ENCODE measurements around the gene AADACL3. TPM values are rescaled to one million over a fixed set of nuclear protein-coding genes. Genes with fewer than 3 reads are reported as not detected.
"Not testable (repeated sequence)": the region's sequence is repeated elsewhere in the genome, so short reads cannot be mapped to it uniquely, and the experiment has no call there.

The AADACL3 gene
- total and polyA plus RNA-seq, 2 experiments from 2014 or later: 0.10 TPM; not detected in 1

DNA sequence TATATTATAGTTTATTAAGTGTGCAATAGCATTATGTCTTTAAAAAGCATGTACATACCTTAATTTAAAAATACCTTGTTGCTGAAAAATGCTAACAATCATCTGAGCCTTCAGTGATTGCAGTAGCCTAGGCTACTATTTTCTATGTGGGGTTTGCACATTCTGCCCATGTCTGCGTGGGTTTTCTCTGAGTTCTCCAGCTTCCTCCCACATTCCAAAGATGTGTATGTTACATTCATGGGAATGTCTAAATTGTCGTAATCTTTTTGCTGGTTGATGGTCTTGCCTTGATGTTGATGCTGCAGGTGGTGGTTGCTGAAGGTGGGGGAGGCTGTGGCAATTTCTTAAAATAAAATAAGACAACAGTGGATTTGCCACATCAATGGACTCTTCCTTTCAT lies 12.5 kb downstream of the AADACL3 start:
- H3K4me2 ChIP-seq: no peak overlapping the region
- H4K20me1 ChIP-seq (ENCODE audit: insufficient read depth, poor library complexity, severe bottlenecking): no peaks in the 10 kb centered on the region
- H2AFZ ChIP-seq: no peak overlapping the region
- H3K27me3 ChIP-seq: no peaks in the 10 kb centered on the region
- WGBS (ENCODE audit: low lambda C conversion rate, missing lambda C conversion rate): 83% methylated on average over 2 of the region's 2 CpGs
- H3K79me2 ChIP-seq: no peaks in the 10 kb centered on the region
- DNase-seq (ENCODE audit: low spot score): no peak
- no peaks in the 10 kb centered on the region for H3K36me3 ChIP-seq (replicated peaks; ENCODE audit: insufficient read depth, low read depth)
- H3K9me3 ChIP-seq (ENCODE audit: low read depth): no peaks in the 10 kb centered on the region
- H3K9me2 ChIP-seq (replicated peaks; ENCODE audit: insufficient read depth): no peaks in the 10 kb centered on the region
- TF ChIP-seq EZH2 (IDR thresholded peaks at IDR 0.05; ENCODE audit: borderline replicate concordance) (no peak), CTCF (IDR thresholded peaks at IDR 0.05; ENCODE audit: poor library complexity) (no peak), EZH2phosphoT487 (IDR thresholded peaks at IDR 0.05; ENCODE audit: low read depth, severe bottlenecking, unreplicated experiment) (no peak)
- H3K4me3 ChIP-seq: no peak overlapping the region
- H3K4me1 ChIP-seq (ENCODE audit: insufficient read depth): no peaks in the 10 kb centered on the region
- no peak overlapping the region for H3K27ac ChIP-seq

- Histone ChIP-seq H3K27me3 (no peaks in the 10 kb centered on the region), H3K4me1 (ENCODE audit: insufficient read depth) (no peaks in the 10 kb centered on the region), H4K20me1 (ENCODE audit: insufficient read depth, poor library complexity, severe bottlenecking) (no peaks in the 10 kb centered on the region), H2AFZ (no peak overlapping the region), H3K27ac (no peak overlapping the region), H3K79me2 (no peaks in the 10 kb centered on the region), H3K4me3 (no peak overlapping the region), H3K4me2 (no peak overlapping the region), H3K9me2 (replicated peaks; ENCODE audit: insufficient read depth) (no peaks in the 10 kb centered on the region), H3K36me3 (replicated peaks; ENCODE audit: insufficient read depth, low read depth) (no peaks in the 10 kb centered on the region), H3K9me3 (ENCODE audit: low read depth) (no peaks in the 10 kb centered on the region)
- WGBS (ENCODE audit: low lambda C conversion rate, missing lambda C conversion rate): 88% methylated on average over 1 of the region's 1 CpG
- TF ChIP-seq EZH2phosphoT487 (IDR thresholded peaks at IDR 0.05; ENCODE audit: low read depth, severe bottlenecking, unreplicated experiment) (no peak), EZH2 (IDR thresholded peaks at IDR 0.05; ENCODE audit: borderline replicate concordance) (no peak), CTCF (IDR thresholded peaks at IDR 0.05; ENCODE audit: poor library complexity) (no peak)
- DNase-seq (ENCODE audit: low spot score): no peak
These were observed 14.2 kb downstream of the AADACL3 start for GRCh38 chr1:12730156-12730555.

DNA sequence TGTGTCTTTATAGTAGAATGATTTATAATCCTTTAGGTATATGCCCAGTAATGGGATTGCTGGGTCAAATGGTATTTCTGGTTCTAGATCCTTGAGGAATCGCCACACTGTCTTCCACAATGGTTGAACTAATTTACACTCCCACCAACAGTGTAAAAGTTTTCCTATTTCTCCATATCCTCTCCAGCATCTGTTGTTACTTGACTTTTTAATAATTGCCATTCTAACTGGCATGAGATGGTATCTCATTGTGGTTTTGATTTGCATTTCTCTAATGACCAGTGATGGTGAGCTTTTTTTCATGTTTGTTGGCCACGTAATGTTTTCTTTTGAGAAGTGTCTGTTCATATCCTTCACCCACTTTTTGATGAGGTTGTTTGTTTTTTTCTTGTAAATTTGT lies 15.2 kb downstream of the AADACL3 start:
- not testable (repeated sequence) for DNase-seq (ENCODE audit: low spot score); H3K9me2 ChIP-seq (replicated peaks; ENCODE audit: insufficient read depth); H4K20me1 ChIP-seq (ENCODE audit: insufficient read depth, poor library complexity, severe bottlenecking); H3K4me2 ChIP-seq; H2AFZ ChIP-seq; H3K79me2 ChIP-seq; H3K36me3 ChIP-seq (replicated peaks; ENCODE audit: insufficient read depth, low read depth); H3K27me3 ChIP-seq; H3K9me3 ChIP-seq (ENCODE audit: low read depth); H3K27ac ChIP-seq; H3K4me3 ChIP-seq; H3K4me1 ChIP-seq (ENCODE audit: insufficient read depth)
- WGBS (ENCODE audit: low lambda C conversion rate, missing lambda C conversion rate): 83% methylated on average over 2 of the region's 2 CpGs

DNA sequence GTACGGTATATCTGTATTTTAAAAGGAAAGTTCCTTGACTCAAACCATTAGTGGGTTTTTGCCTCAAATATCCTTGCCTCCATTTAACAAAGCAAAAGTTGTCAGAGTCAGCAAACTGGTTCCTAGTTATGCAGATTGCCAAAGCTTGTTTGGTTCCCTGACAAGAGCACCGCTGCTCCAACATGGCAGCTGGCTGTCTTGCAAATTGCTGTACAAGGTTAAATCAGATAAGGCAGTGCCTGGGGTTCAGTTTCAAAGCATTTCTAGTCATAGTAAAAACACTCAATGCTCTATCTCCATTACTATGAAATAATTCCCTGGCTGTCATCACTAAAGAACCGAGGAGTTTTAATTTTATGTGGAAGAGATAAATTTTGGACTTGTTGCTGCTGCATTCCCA lies 18.7 kb downstream of the AADACL3 start:
- Histone ChIP-seq H3K9me3 (ENCODE audit: low read depth) (no peaks in the 10 kb centered on the region), H3K36me3 (replicated peaks; ENCODE audit: insufficient read depth, low read depth) (no peaks in the 10 kb centered on the region), H4K20me1 (ENCODE audit: insufficient read depth, poor library complexity, severe bottlenecking) (no peaks in the 10 kb centered on the region), H2AFZ (no peak overlapping the region), H3K27me3 (no peaks in the 10 kb centered on the region), H3K9me2 (replicated peaks; ENCODE audit: insufficient read depth) (no peaks in the 10 kb centered on the region), H3K4me2 (no peak overlapping the region), H3K27ac (no peak overlapping the region), H3K4me3 (no peak overlapping the region), H3K4me1 (ENCODE audit: insufficient read depth) (no peaks in the 10 kb centered on the region), H3K79me2 (no peaks in the 10 kb centered on the region)
- WGBS (ENCODE audit: low lambda C conversion rate, missing lambda C conversion rate): 61% methylated on average over 3 of the region's 3 CpGs
- no peak for TF ChIP-seq EZH2phosphoT487 (IDR thresholded peaks at IDR 0.05; ENCODE audit: low read depth, severe bottlenecking, unreplicated experiment)
- no peak for TF ChIP-seq EZH2 (IDR thresholded peaks at IDR 0.05; ENCODE audit: borderline replicate concordance)
- DNase-seq (ENCODE audit: low spot score): no peak

All from hepatocyte (in vitro differentiated cells).